Fibroblast of skin of right biceps (primary cell): Measurements from ENCODE around the gene TRIM68.

Experiments
- DNase-seq: peaks from one replicate; pipeline ENCODE4 v3.0.0-alpha.2; 2013

The TRIM68 gene

DNA sequence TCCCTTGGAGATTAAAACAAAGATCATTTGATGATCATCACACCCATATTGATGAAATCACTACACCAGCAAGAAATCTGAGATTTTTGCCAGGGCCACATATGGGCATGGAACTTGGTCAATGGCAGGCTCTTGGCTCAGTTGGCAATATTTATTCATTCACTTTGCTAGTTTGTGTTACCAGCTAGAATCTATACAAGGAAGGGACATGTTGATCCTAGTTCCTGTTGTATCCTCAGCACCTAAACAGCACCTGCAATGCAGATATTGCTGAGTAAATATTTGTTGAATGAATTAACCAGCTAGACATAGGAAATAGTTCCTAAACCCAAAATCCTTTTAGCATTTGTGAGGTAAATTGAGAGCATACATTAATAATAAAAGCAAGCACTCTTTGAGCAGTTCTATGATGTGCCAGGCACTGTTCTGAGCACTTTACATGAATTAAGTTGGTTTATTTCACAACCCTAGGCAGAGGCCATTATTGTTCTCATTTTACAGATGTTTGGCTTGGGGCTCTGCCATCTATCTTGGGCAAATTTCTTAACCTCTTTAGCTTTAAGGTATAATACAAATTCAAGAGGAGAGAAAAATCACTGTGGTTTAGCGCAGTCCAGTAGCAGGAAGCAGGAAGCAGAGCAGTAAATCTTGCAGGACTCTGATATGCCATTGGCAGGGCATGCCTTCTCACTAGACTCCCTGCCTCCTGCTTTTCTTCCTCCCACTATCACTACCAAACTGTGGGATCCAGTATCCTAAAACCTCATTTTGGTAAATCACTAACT is 1.6 kb downstream of the TRIM68 start:
- DNase-seq: no peak

DNA sequence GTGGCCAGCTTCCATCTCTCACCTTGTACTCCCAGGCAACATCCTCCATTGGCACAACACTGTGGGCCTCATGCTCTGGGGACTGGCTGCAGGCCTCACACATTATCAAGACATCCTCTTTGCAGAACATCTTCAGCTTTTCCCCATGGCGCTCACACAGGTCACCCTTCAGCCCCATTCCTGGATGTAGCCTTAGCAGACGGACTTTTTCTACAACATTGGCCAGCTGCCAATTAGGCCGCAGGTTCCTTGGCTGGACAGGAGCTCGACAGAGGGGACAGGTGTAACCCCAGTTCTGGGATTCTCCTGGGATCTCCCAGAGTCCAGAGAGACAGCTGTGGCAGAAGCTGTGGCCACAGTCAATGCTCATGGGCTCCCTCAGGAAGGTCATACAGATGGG is 3.0 kb downstream of the TRIM68 start:
- DNase-seq: no peak

DNA sequence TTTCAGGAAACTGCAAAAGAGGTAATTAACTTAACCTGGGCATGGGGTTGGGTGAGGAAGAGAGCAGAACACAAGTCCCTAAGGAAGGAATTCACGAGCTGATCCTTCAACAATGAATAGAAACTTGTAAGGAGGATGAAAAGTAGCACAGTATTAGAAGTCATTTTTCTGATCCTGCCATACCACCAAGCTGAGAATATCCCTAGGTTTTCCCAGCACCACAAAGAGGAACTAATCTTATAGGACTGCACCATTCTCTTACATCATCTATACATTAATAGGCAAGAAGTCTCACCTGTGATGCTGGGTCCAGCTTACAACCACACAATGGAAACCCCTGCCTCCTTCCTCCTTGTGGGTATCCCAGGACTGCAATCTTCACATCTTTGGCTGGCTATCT is 14.3 kb downstream of the TRIM68 start, which contains the start of gene OR52I1:
Gene OR52I1, plus strand, starts transcription at position 301 of the 400 bp plus-strand sequence. Its CDS starts 0 bp downstream, at position 301.
- DNase-seq: no peak

DNA sequence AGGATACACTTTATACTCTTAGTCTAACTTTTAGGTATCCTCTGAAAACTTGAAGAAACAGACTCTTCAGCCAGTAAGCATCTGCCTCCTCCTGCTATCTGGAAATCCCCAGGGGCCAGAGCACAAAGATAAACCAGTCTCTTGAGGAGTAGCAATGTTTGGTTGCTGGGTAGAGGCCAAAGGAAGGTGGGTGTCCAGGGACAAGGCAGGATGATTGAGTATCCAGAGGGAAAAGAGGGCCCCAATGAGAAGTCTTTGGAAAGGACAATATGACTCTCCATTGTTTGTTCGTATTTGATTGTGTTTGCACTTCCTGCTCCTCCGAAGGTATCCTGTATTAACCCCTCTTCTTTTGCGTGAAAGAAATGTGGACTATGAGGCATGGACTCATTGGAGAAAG is 19.0 kb downstream of the TRIM68 start:
- no peak for DNase-seq

DNA sequence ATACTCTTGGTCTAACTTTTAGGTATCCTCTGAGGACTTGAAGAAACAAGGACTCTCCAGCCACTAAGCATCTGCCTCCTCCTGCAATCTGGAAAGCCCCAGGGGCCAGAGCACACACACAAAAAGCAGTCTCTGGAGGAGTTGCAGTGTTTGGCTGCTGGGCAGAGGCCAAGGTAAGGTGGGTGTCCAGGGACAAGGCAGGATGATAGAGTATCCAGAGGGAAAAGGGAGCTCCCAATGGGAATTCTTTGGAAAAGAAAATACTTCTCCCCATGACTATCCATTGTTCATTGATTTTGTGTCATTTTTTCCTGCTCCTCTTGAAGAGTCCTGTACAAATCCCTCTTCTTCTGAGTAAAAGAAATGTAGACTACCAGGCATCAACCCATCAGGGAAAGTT is 26.6 kb downstream of the TRIM68 start, which contains the start of gene OR52I2:
Gene OR52I2, plus strand, starts transcription at position 301 of the 400 bp plus-strand sequence.
- DNase-seq: no peak

DNA sequence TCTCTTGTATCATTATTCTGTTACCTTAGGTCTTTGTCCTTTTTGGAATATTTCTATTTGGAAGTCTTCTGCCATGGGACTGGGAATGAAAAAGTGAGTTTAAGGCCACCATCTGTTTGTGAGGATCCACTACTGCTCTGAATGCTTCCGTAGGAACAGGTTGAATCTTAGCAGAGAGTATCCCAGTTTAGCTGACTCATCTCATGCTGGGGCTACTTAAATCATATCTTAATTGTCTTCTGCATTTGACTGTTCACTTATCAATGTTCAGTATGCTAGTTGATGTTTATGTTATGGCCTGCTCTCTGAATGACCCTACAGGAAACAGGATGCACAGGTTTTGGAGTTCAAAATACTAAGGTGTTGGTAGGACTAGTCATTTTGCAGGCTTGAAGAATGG is 27.9 kb downstream of the TRIM68 start:
- no peak for DNase-seq

DNA sequence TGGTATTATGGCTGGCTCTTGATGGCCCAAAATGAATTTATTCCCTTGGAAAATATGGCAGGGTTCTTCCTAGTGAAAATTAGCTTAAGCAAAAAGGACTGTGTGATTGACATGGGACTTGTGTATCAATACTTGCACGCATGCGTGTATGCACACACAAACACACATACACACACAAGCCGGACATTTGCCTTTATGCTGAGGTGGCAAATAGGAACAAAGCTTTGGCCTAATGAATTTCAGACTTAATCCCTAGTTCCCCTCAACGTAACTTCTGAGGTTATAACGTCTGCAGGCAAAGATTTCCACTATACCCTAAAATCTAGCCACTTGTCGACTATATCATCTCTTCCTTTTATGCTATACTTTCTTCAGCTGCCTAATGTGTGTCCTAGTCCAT is 29.4 kb downstream of the TRIM68 start:
- DNase-seq: no peak

DNA sequence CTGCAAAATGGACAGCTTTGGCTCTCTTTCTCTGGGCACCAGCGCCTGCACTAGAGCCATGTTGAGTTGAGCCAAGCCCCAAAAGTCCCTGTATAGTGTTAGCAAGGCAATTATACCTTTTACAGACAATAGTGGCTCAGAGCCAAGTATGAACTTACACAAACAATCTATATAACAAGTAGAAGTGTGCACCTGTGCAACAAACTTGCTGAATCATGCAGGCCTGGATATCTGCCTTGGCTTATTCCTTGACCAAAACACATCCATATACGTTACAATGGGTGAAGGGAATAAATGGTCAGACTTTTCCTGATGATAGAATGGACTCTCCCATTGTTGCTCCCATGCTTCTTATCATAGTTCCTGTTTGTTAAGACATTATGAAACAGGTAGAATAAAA is 30.3 kb downstream of the TRIM68 start:
- DNase-seq: no peak

DNA sequence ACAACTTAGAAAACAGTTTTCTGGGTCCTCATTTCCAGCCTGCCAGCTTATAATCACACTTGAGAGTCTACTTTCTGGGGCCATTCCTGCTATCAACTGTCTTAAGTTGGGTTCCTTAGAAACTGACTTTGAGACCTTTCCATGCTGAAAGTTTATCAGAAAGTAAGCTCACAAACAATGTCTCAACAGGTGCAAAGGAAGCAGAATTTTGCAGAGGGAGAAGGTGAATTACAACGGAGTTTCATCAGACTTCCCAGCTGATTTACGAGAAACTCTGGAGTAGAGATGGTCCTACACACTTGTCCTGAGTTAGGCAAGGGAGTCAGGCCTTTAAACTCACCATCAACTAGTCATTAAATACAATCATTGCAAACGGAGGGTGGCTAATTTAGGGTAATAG is 31.2 kb downstream of the TRIM68 start:
- no peak for DNase-seq

DNA sequence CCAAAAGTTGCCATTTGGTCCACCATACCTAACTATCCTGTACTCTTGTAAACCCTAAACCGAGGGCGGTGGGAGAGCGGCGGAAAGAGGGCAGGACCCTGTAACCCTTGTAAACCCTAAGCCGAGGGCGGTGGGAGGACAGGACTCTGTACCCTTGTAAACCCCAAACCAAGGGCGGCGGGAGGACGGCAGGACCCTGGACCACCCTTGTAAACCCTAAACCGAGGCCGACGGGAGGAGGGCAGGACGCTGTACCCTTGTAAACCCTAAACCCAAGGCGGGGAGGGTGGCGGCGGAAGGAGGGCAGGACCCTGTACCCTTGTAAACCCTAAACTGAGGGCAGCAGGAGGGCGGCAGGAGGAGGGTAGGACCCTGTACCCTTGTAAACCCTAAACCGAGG is 39.0 kb downstream of the TRIM68 start:
- DNase-seq: no peak

DNA sequence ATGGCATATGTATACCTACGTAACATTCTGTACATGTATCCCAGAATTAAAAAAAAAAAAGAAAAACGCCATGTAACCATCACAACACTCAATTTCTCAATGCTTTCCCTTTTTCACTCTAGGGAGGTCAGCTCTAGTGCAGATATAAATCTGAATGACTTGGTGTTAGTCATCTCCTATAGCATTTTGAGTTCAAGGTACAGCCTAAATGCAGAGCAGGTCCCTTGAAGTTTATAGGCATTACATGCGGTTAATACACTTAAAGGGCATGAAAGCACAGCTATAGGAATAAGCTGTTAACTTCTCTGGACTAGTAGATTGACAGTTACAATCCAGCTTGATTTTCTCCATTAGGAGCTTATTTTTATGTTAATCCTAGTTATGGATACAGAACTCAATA is 42.7 kb downstream of the TRIM68 start:
- DNase-seq: no peak

DNA sequence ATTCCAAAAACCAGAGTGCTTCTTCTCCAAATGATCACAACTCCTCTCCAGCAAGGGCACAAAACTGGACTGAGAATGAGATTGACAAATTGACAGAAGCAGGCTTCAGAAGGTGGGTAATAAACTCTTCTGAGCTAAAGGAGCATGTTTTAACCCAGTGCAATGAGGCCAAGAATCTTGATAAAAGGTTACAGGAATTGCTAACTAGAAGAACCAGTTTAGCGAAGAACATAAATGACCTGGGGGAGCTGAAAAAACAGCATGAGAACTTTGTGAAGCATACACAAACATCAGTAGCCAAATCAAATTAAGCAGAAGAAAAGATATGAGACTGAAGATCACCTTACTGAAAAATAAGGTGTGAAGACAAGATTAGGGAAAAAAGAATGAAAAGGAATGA is 47.6 kb downstream of the TRIM68 start:
- no peak for DNase-seq

DNA sequence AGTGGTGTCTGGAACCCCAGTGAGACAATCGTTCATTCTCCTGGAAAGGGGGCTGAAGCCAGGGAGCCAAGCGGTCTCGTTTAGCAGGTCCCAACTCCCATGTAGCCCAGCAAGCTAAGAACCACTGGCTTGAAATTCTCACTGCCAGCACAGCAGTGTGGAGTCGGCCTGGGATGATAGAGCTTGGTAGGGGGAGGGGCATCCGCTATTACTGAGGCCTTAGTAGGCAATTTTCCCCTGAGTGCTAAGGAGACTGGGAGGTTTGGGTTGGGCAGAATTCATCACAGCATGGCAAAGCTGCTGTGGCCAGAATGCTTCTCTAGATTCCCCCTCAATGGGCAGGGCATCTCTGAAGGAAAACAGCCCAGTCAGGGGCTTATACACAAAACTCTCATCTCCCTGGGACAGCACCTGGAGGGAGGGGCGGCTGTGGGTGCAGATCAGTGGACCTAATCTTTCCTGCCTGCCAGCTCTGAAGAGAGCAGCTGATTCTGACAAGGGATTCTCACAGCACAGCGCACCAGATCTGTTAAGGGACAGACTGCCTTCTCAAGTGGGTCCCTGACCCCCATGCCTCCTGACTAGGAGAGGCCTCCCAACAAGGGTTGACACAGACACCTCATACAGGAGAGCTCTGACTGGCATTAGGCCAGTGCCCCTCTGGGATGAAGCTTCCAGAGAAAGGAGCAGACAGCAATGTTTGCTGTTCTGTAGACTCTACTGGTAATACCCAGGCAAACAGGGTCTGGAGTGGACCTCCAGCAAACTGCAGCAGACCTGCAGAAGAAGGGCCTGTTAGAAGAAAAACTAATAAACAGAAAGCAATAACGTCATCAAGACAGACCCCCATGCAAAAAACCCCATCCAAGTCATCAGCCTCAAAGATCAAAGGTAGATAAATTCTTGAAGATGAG is 48.2 kb downstream of the TRIM68 start:
- DNase-seq: no peak

DNA sequence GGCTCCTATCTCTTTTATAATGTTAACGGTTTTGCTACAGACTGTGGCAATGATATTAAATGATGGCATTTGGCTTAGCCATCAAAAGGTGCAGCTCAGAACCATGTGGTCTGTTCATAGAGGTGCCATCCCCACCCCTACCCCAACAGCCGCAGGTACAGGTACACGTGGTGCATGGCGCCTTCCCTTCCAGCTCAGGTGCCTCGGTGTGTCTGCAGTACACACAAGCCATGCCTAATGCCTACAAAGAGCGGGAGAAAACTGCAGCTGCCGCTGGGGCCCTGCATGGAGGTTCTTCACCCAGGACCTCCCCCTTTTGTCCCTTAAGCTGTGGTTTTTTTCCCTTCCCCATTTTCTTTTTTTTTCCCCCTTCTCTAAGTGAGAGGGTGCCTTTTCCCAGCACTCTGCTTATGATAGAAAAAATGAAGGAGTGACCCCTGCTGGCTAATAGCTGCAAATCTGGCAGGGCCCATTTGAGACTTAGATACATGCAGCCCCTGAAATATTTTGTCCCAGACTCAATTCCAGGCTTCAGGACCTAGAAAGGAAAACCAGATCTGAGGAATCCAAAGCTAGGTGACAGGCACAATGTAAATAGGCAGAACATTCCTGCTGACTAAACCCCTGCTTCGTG is 56.6 kb downstream of the TRIM68 start:
- no peak for DNase-seq
